Panc1 (cell line): ENCODE results near the gene ZNF608. TPM values are rescaled to one million over a fixed set of nuclear protein-coding genes. Genes with fewer than 3 reads are reported as not detected.
A peak's percentile ranks its signal among the peaks of the same experiment; 100 is the strongest.

Experiments used
- ATAC-seq: fragments of 200-7000 bp; cut with Tn5 transposase; 2 replicates; pipeline ENCODE4 v1.9.1; 2020; ENCODE audit warnings: mild to moderate bottlenecking, moderate library complexity
- BruUV-seq: library from RNA; stranded (reverse); fragments of 400-500 nt; replicated peaks from 2 replicates; lab custom pipeline; 2021; lab: Mats Ljungman, UMichigan
- CTCF ChIA-PET: fragments of 300-600 bp; sonication (Branson Sonifier 250); formaldehyde crosslinking; loops from one replicate; lab custom pipeline; 2022; ENCODE audit warnings: antibody characterized with exemption; lab: Charles Lee
- POLR2A ChIA-PET: fragments of 300-600 bp; sonication (Branson Sonifier 250); formaldehyde crosslinking; loops from one replicate; lab custom pipeline; 2022; ENCODE audit warnings: antibody characterized with exemption; lab: Charles Lee
- DNase-seq: peaks from one replicate; pipeline ENCODE4 v3.0.0-alpha.2; 2010; ENCODE audit warnings: low read depth, low spot score
- H3K27ac ChIP-seq: 2 replicates; pipeline ENCODE4 v1.5.1; 2011; ENCODE audit warnings: mild to moderate bottlenecking, low read length, inconsistent platforms
- H3K27me3 ChIP-seq: fragments of 200-500 bp; sonication (Bioruptor generic); 2 replicates; pipeline ENCODE4 v1.6.0; 2014; ENCODE audit warnings: low read length, inconsistent platforms; ENCODE audit not compliant: control insufficient read depth, insufficient read depth
- H3K36me3 ChIP-seq: fragments of 200-500 bp; sonication (Bioruptor generic); 2 replicates; pipeline ENCODE4 v1.5.1; 2014; ENCODE audit warnings: inconsistent platforms, mild to moderate bottlenecking, low read length, moderate library complexity; ENCODE audit not compliant: control insufficient read depth, insufficient read depth
- H3K4me1 ChIP-seq: 2 replicates; pipeline ENCODE4 v1.5.1; 2011; ENCODE audit warnings: inconsistent platforms, mild to moderate bottlenecking, low read length, moderate library complexity; ENCODE audit not compliant: control insufficient read depth, insufficient read depth
- H3K4me3 ChIP-seq, 2 experiments: 2 replicates each; pipeline ENCODE4 v1.5.1; 2011 to 2012; ENCODE audit warnings: low read depth in 2 of 2, low read length in 2 of 2, mild to moderate bottlenecking in 2 of 2, inconsistent platforms in 1 of 2, moderate library complexity in 1 of 2
- H3K9me3 ChIP-seq: fragments of 200-500 bp; sonication (Bioruptor generic); 2 replicates; pipeline ENCODE4 v1.5.1; 2014; ENCODE audit warnings: low read depth, mild to moderate bottlenecking, inconsistent platforms, low read length, moderate library complexity; ENCODE audit not compliant: control insufficient read depth, insufficient read depth
- POLR2AphosphoS5 ChIP-seq: IDR thresholded peaks from 2 replicates; pipeline ENCODE4 v1.6.1; 2012; ENCODE audit warnings: mild to moderate bottlenecking, low read depth, low read length, moderate library complexity
- SIN3A ChIP-seq: IDR thresholded peaks from 2 replicates; pipeline ENCODE4 v1.6.1; 2012; ENCODE audit warnings: low read depth, mild to moderate bottlenecking, low read length, moderate library complexity, borderline replicate concordance; ENCODE audit not compliant: insufficient read depth
- TCF7L2 ChIP-seq: IDR thresholded peaks from 2 replicates; pipeline ENCODE4 v1.6.1; 2011; ENCODE audit warnings: mild to moderate bottlenecking, low read depth, low read length, inconsistent platforms
- in situ Hi-C: cut with HindIII; loops from 2 replicates; pipeline ENCODE4 v1.10.0; 2016; ENCODE audit warnings: low sequenced_read_pairs, low pct_unique_long_range_greater_than_20kb
- intact Hi-C: fragments of 100-400 bp; cut with micrococcal nuclease; formaldehyde crosslinking; loops from one replicate; pipeline ENCODE4 v1.10.0; 2022; ENCODE audit not compliant: unreplicated experiment
- total RNA-seq: library from RNA; stranded (reverse); gene quantifications from one replicate; pipeline ENCODE4 v1.2.1, GENCODE V29; 2021; ENCODE audit not compliant: unreplicated experiment
- TF ChIP-seq, protein P1 (sequence below): fragments of 450-650 bp; IDR thresholded peaks from 2 replicates; pipeline ENCODE4 v1.5.1; 2017; ENCODE audit warnings: mild to moderate bottlenecking
- TF ChIP-seq, protein P2 (sequence below), 2 experiments: IDR thresholded peaks; 2 replicates each; pipeline ENCODE4 v1.6.1; 2011 to 2012; ENCODE audit warnings: low read depth in 2 of 2, control low read depth in 1 of 2, low read length in 1 of 2, mild to moderate bottlenecking in 1 of 2, moderate library complexity in 1 of 2; ENCODE audit not compliant: insufficient read depth in 1 of 2

Gene ZNF608
- total RNA-seq, 1 experiment from 2014 or later, result 37.5 TPM

DNA sequence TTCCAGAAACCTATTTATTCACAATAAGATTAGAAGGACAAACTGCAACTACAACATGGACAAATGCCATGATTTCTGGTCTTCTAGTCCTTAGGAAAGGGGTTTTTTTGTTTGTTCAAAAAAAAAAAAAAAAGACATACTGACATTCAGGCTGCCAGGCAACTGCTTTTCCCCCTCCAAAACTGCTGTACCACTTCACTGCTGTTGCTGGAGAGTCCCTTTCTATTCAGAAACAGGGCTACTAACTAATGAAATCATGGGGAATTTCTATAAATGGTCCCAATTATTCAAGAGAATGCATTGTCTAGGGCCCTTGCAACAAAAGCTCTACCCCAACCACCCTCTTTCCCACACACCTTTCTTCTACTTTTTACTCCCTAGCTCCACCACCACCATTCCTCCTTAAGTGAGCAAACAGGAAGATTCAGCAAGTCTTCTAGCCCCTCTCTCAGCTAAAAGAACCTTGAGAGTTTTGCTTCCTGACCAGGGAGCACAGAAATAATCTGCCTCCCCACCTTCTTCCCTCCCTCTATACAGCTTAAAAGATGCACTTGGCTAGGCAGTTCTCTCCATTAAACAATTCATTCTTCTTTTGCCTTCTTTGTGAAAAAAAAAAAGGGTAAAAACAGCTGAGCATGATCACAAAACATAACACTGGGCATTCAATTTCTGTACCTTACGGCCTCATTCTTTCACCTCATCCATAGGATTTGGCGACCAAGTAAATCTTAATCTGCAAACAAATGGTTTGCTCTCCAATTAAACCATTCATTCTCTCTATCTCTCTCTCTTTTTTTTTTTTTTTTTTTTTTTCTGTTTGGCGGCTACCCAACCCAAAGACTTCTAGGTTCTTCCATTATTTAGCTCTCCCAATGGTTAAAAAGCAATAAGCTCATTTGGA is 13.8 kb downstream of the ZNF608 start:
- intact Hi-C loops, result no loop called here
- Histone ChIP-seq H3K36me3 (no peaks in the 10 kb centered on the region), H3K27ac (peak overlapping the region; percentile 100), H3K4me3 (no peak overlapping the region), H3K9me3 (no peaks in the 10 kb centered on the region), H3K4me1 (peaks cover 86% of the 10 kb centered on the region), H3K27me3 (no peaks in the 10 kb centered on the region)
- no peak for ATAC-seq
- no peak for DNase-seq
- ChIA-PET CTCF (interaction anchor here (0.7 kb wide), 1 partner anchor 16 kb away, joined by 3 read pairs; no protein-coding TSS in a partner anchor), POLR2A (interaction anchor here (0.6 to 1.1 kb wide), 3 partner anchors 13 to 552 kb away, joined by 3 to 5 read pairs (median 4); no protein-coding TSS in a partner anchor)
- BruUV-seq, result no TSS peak
- in situ Hi-C loops, result no loop called here
- no peak for TF ChIP-seq TCF7L2
- TF ChIP-seq, protein P1, sequence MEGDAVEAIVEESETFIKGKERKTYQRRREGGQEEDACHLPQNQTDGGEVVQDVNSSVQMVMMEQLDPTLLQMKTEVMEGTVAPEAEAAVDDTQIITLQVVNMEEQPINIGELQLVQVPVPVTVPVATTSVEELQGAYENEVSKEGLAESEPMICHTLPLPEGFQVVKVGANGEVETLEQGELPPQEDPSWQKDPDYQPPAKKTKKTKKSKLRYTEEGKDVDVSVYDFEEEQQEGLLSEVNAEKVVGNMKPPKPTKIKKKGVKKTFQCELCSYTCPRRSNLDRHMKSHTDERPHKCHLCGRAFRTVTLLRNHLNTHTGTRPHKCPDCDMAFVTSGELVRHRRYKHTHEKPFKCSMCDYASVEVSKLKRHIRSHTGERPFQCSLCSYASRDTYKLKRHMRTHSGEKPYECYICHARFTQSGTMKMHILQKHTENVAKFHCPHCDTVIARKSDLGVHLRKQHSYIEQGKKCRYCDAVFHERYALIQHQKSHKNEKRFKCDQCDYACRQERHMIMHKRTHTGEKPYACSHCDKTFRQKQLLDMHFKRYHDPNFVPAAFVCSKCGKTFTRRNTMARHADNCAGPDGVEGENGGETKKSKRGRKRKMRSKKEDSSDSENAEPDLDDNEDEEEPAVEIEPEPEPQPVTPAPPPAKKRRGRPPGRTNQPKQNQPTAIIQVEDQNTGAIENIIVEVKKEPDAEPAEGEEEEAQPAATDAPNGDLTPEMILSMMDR, result no peak

DNA sequence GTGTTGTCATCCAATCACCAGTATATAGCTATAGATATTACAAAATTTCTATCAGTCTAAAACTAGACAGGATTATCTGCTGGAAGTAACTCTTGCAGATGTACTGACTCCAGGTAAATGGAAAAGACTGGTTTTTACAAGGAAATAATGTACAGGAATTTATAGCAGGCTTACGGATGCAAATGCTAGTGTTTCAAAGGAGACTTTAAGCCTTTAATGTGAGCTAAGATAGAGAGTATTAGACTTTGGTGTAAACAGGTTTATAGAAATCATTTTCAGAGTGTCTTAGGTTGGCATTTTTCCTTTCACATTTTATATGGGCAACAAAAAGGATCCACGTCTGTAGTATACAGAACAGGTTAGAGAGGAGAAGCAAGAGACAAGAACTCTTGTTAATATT is 16.1 kb downstream of the ZNF608 start:
- intact Hi-C loops (no loop called here), in situ Hi-C loops (no loop called here)
- ATAC-seq, result no peak
- DNase-seq, result no peak
- H3K4me3 ChIP-seq, result no peak overlapping the region
- no peaks in the 10 kb centered on the region for H3K27me3 ChIP-seq
- H3K9me3 ChIP-seq, result no peaks in the 10 kb centered on the region
- no TSS peak for BruUV-seq
- H3K27ac ChIP-seq, result peak overlapping the region; percentile 85
- CTCF ChIA-PET, result no interaction called here
- H3K4me1 ChIP-seq, result peaks cover 81% of the 10 kb centered on the region
- POLR2A ChIA-PET, result interaction anchor here (0.7 kb wide), 1 partner anchor 438 kb away, joined by 3 read pairs; no protein-coding TSS in a partner anchor
- no peaks in the 10 kb centered on the region for H3K36me3 ChIP-seq
- no peak for TF ChIP-seq SIN3A
- TF ChIP-seq TCF7L2, result no peak
- TF ChIP-seq POLR2AphosphoS5, result no peak
- TF ChIP-seq, protein P1, result no peak
- TF ChIP-seq, protein P2, sequence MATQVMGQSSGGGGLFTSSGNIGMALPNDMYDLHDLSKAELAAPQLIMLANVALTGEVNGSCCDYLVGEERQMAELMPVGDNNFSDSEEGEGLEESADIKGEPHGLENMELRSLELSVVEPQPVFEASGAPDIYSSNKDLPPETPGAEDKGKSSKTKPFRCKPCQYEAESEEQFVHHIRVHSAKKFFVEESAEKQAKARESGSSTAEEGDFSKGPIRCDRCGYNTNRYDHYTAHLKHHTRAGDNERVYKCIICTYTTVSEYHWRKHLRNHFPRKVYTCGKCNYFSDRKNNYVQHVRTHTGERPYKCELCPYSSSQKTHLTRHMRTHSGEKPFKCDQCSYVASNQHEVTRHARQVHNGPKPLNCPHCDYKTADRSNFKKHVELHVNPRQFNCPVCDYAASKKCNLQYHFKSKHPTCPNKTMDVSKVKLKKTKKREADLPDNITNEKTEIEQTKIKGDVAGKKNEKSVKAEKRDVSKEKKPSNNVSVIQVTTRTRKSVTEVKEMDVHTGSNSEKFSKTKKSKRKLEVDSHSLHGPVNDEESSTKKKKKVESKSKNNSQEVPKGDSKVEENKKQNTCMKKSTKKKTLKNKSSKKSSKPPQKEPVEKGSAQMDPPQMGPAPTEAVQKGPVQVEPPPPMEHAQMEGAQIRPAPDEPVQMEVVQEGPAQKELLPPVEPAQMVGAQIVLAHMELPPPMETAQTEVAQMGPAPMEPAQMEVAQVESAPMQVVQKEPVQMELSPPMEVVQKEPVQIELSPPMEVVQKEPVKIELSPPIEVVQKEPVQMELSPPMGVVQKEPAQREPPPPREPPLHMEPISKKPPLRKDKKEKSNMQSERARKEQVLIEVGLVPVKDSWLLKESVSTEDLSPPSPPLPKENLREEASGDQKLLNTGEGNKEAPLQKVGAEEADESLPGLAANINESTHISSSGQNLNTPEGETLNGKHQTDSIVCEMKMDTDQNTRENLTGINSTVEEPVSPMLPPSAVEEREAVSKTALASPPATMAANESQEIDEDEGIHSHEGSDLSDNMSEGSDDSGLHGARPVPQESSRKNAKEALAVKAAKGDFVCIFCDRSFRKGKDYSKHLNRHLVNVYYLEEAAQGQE (IDR thresholded peaks at IDR 0.05; ENCODE audit: insufficient read depth in 1 of 2, low read depth in 2 of 2, low read length in 1 of 2), result no peak
